Breast epithelium (tissue), 4 donors: ENCODE data around the gene NFASC. TPM values are rescaled to one million over a fixed set of nuclear protein-coding genes. Genes with fewer than 3 reads are reported as not detected.

Source experiments
- DNase-seq, 2 donors: peaks; one replicate each; pipeline ENCODE4 v3.0.0-alpha.2; 2019; ENCODE audit warnings: low spot score in 2 of 2
- H3K27ac ChIP-seq, 2 donors: fragments of 200-600 bp; sonication (generic) in 1 of 2; one replicate each; pipeline ENCODE4 v1.5.1; 2016 to 2019; ENCODE audit warnings: mild to moderate bottlenecking in 1 of 2
- H3K27me3 ChIP-seq, 2 donors: fragments of 200-600 bp; sonication (generic) in 1 of 2; one replicate each; pipeline versions ENCODE4 v1.5.1 to v1.6.0; 2017 to 2019; ENCODE audit warnings: control low read depth in 1 of 2, mild to moderate bottlenecking in 1 of 2
- H3K36me3 ChIP-seq: fragments of 200-600 bp; one replicate; pipeline ENCODE4 v1.5.1; 2019
- H3K4me1 ChIP-seq, 2 donors: fragments of 200-600 bp; sonication (generic); one replicate each; pipeline ENCODE4 v1.5.1; 2016 to 2019; ENCODE audit warnings: control low read depth in 1 of 2
- H3K4me3 ChIP-seq, 3 donors: fragments of 200-600 bp; sonication (generic); 1 replicate in 2 of 3; 2 replicates in 1 of 3; pipeline ENCODE4 v1.5.1; 2016 to 2019; ENCODE audit warnings: mild to moderate bottlenecking in 3 of 3, moderate library complexity in 2 of 3
- H3K9me3 ChIP-seq, 2 donors: fragments of 200-600 bp; sonication (generic) in 1 of 2; one replicate each; pipeline ENCODE4 v1.5.1; 2016 to 2019; ENCODE audit warnings: control low read depth in 1 of 2
- POLR2A ChIP-seq: fragments of 450-650 bp; IDR thresholded peaks from one replicate; pipeline ENCODE4 v1.6.1; 2016; ENCODE audit warnings: antibody characterized with exemption, mild to moderate bottlenecking, moderate library complexity
- POLR2AphosphoS5 ChIP-seq, 3 donors: sonication (generic); formaldehyde crosslinking; IDR thresholded peaks; one replicate each; pipeline ENCODE4 v1.6.1; 2017; ENCODE audit warnings: antibody characterized with exemption in 3 of 3
- intact Hi-C: fragments of 100-400 bp; cut with DNase I; formaldehyde crosslinking; loops from one replicate; pipeline ENCODE4 v1.15.1; 2023; ENCODE audit warnings: low total_unique reads
- total RNA-seq, 3 donors: library from RNA; depleted of rRNA; stranded (reverse); fragments of >200 nt; gene quantifications; one replicate each; pipeline ENCODE4 v1.1.0, GENCODE V29; 2016
- TF ChIP-seq, protein P1 (sequence below), 3 donors: fragments of 450-650 bp; IDR thresholded peaks; one replicate each; pipeline ENCODE4 v1.5.1; 2016 to 2017; ENCODE audit warnings: antibody characterized with exemption in 3 of 3, mild to moderate bottlenecking in 3 of 3, moderate library complexity in 3 of 3

NFASC gene
- total RNA-seq, 3 donors from 2014 or later: 1.6 to 19.5 (median 14.1) TPM

DNA sequence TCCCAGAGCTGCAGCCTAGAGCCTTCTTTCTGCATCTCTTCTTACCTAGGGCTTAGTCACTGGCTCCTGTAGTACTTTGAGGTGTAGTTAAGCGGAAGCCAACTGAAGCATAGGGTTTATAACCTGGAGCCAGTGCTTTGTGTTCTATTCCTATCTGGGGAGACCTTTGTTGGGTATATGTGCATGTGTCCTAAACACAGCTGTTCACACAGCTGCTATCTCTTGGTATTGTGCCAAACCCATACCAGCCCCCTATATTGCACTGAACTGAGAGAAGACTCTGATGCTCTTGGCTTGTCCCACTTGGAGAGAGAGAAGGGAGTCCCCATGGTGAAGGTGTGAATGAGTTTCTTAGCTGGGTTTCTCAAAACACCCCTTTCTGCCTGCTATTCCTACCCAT, 17.2 kb upstream of the NFASC start:
- no peaks in the 10 kb centered on the region for H3K36me3 ChIP-seq
- intact Hi-C loops: no loop called here
- H3K4me3 ChIP-seq: no peak overlapping the region
- TF ChIP-seq, protein P1, sequence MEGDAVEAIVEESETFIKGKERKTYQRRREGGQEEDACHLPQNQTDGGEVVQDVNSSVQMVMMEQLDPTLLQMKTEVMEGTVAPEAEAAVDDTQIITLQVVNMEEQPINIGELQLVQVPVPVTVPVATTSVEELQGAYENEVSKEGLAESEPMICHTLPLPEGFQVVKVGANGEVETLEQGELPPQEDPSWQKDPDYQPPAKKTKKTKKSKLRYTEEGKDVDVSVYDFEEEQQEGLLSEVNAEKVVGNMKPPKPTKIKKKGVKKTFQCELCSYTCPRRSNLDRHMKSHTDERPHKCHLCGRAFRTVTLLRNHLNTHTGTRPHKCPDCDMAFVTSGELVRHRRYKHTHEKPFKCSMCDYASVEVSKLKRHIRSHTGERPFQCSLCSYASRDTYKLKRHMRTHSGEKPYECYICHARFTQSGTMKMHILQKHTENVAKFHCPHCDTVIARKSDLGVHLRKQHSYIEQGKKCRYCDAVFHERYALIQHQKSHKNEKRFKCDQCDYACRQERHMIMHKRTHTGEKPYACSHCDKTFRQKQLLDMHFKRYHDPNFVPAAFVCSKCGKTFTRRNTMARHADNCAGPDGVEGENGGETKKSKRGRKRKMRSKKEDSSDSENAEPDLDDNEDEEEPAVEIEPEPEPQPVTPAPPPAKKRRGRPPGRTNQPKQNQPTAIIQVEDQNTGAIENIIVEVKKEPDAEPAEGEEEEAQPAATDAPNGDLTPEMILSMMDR (IDR thresholded peaks at IDR 0.05): no peak
- TF ChIP-seq POLR2AphosphoS5 (IDR thresholded peaks at IDR 0.05): no peak
- TF ChIP-seq POLR2A: no peak
- DNase-seq: no peak
- no peaks in the 10 kb centered on the region for H3K4me1 ChIP-seq
- H3K27me3 ChIP-seq: no peaks in the 10 kb centered on the region
- H3K9me3 ChIP-seq: no peaks in the 10 kb centered on the region
- no peak overlapping the region for H3K27ac ChIP-seq

DNA sequence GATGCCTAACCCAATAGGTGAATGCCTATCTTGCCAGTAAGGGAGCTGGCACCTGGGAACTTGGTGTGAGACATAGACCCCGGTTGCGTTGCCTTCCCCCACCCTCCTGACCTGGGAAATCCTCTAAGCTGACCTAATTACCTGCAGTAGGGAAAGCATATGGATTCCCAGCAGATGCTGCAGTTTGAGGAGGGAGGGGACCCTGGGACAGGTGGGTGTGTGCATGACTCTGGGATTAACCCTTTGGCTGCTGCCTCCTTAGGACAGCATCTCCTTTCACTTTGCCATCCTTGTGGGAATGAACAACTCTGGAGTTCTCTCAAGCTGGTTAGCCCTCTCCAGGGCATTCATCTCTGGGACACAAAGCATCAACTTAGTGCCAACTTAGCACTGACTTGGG, 16.4 kb upstream of the NFASC start:
- TF ChIP-seq, protein P1 (IDR thresholded peaks at IDR 0.05): no peak
- TF ChIP-seq POLR2AphosphoS5 (IDR thresholded peaks at IDR 0.05): no peak
- TF ChIP-seq POLR2A: no peak
- Histone ChIP-seq H3K27ac (no peak overlapping the region), H3K36me3 (no peaks in the 10 kb centered on the region), H3K27me3 (no peaks in the 10 kb centered on the region), H3K4me3 (no peak overlapping the region), H3K9me3 (no peaks in the 10 kb centered on the region), H3K4me1 (no peaks in the 10 kb centered on the region)
- DNase-seq: no peak
- intact Hi-C loops: no loop called here

DNA sequence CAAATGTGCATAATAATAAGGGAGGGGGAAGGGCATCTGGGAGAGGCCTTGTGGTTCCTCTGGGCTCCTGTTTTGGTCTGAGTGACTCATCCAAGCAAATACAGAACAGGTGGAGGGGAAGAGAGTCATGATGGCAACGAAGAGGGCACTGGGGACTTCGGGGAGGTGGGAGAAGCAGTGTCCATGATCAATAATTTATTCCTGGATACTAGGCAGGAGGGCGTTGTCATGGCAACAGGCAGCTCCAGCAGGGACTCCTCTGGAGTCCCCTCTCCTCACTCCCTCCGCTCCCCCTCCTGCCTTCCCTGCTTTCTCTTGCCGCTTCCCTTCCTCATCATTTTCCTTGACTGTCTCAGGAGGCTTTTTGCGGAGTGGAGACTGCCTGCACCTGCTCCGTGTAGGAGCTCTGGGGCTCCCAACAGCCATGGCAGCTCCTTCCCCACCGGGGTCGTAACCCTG, 12.3 kb upstream of the NFASC start:
- Histone ChIP-seq H3K4me3 (no peak overlapping the region), H3K4me1 (no peaks in the 10 kb centered on the region), H3K27ac (no peak overlapping the region), H3K36me3 (no peaks in the 10 kb centered on the region), H3K27me3 (no peaks in the 10 kb centered on the region), H3K9me3 (no peaks in the 10 kb centered on the region)
- DNase-seq: no peak
- TF ChIP-seq POLR2AphosphoS5 (IDR thresholded peaks at IDR 0.05): no peak
- TF ChIP-seq, protein P1 (IDR thresholded peaks at IDR 0.05): no peak
- TF ChIP-seq POLR2A: no peak
- intact Hi-C loops: no loop called here

DNA sequence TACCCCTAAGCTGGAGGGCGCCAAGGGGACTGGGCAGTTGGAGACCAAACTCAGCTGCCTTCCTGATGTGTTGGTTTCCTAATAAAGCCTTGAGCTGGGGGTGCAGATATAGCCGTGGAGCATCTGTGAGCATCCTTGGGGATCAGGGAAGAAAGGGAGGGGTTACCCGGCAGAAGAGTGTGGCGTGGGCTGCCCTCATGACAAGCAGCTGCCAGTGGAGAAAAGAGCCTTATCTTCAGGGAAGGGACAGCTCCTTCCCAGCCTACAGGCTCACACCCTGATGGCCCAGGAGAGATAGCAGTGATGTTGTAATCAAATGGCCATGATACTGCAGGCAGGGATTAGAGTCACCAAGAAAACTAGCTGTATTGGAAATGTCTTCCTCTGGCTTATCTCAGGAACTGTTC, 10.8 kb upstream of the NFASC start:
- H3K4me3 ChIP-seq: no peak overlapping the region
- no peaks in the 10 kb centered on the region for H3K9me3 ChIP-seq
- no peak overlapping the region for H3K27ac ChIP-seq
- no peaks in the 10 kb centered on the region for H3K27me3 ChIP-seq
- no peak for DNase-seq
- no peaks in the 10 kb centered on the region for H3K4me1 ChIP-seq
- TF ChIP-seq, protein P1 (IDR thresholded peaks at IDR 0.05): no peak
- no peak for TF ChIP-seq POLR2AphosphoS5 (IDR thresholded peaks at IDR 0.05)
- no peak for TF ChIP-seq POLR2A
- H3K36me3 ChIP-seq: no peaks in the 10 kb centered on the region
- intact Hi-C loops: no loop called here

DNA sequence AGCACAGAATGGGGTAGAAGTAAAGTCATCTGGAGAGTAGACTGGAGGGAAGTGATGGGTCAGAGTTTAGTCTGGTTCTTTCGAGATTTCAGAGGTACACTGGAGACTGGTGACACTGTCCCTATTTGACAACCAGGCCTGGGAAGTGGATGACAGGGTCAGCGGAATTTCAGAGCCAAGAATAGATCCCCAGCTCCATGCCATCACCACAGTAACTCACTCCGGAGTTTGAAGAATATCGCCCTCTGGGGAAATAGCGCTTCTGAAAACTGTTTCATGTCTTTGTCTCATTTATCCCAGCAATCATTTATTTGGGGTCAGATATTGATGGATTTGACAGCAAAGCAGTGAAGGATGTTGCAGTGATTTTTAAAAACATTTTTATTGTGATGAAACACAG, 7.6 kb upstream of the NFASC start:
- Histone ChIP-seq H3K4me1 (no peaks in the 10 kb centered on the region), H3K9me3 (no peaks in the 10 kb centered on the region), H3K36me3 (no peaks in the 10 kb centered on the region), H3K4me3 (no peak overlapping the region), H3K27ac (no peak overlapping the region), H3K27me3 (no peaks in the 10 kb centered on the region)
- intact Hi-C loops: no loop called here
- TF ChIP-seq, protein P1 (IDR thresholded peaks at IDR 0.05): no peak
- TF ChIP-seq POLR2AphosphoS5 (IDR thresholded peaks at IDR 0.05) (no peak), POLR2A (no peak)
- no peak for DNase-seq
